Stimulated activated naive CD4-positive, alpha-beta T cell (primary cell): ENCODE results near the gene CUL4A.
A peak's percentile ranks its signal among the peaks of the same experiment; 100 is the strongest.
"Not testable (repeated sequence)": the region's sequence is repeated elsewhere in the genome, so short reads cannot be mapped to it uniquely, and the experiment has no call there.

Experiments used
- DNase-seq, 6 experiments: peaks; one replicate each; lab custom pipeline; 2025; lab: John Stamatoyannopoulos, UW

CUL4A gene

GRCh38 chr13:113209336-113209758 is at the start of gene CUL4A:
Gene CUL4A (plus strand): TSS chr13:113209613. CDS start chr13:113209628, 15 bp downstream.
- DNase-seq = peak; percentile 53 to 79 (median 68)

- no peak for DNase-seq
Measured at GRCh38 chr13:113159701-113160100, 49.7 kb upstream of the CUL4A start.

- no peak for DNase-seq
Measured at GRCh38 chr13:113160983-113161382, 48.4 kb upstream of the CUL4A start.

- DNase-seq = no peak
Measured at GRCh38 chr13:113161433-113161832, 48.0 kb upstream of the CUL4A start.

- DNase-seq = not testable (repeated sequence)
Measured at GRCh38 chr13:113161975-113162374, 47.4 kb upstream of the CUL4A start.

GRCh38 chr13:113162783-113163685 is 46.4 kb upstream of the CUL4A start:
- peak in 2 of 6 experiments; percentile 22 to 32 for DNase-seq

- no peak for DNase-seq
Measured at GRCh38 chr13:113164492-113164891, 44.9 kb upstream of the CUL4A start.

- DNase-seq = no peak
Measured at GRCh38 chr13:113166266-113166665, 43.1 kb upstream of the CUL4A start.

GRCh38 chr13:113166681-113167080 is 42.7 kb upstream of the CUL4A start:
- DNase-seq = no peak

- DNase-seq = no peak
Measured at GRCh38 chr13:113167155-113167554, 42.3 kb upstream of the CUL4A start.

GRCh38 chr13:113167575-113167974 is 41.8 kb upstream of the CUL4A start:
- DNase-seq = no peak

- no peak for DNase-seq
Measured at GRCh38 chr13:113168211-113168610, 41.2 kb upstream of the CUL4A start.

GRCh38 chr13:113169277-113170272 is 39.8 kb upstream of the CUL4A start:
- no peak for DNase-seq

- no peak for DNase-seq
Measured at GRCh38 chr13:113170511-113170910, 38.9 kb upstream of the CUL4A start.

GRCh38 chr13:113171250-113172125 is 37.9 kb upstream of the CUL4A start:
- DNase-seq = no peak

GRCh38 chr13:113172419-113172926 is 36.9 kb upstream of the CUL4A start:
- no peak for DNase-seq

- DNase-seq = peak in 2 of 6 experiments; percentile 10 to 30
Measured at GRCh38 chr13:113176280-113176679, 33.1 kb upstream of the CUL4A start.

GRCh38 chr13:113176822-113177221 is 32.6 kb upstream of the CUL4A start:
- DNase-seq = no peak

GRCh38 chr13:113178070-113178895 is 31.1 kb upstream of the CUL4A start:
- DNase-seq = no peak

- no peak for DNase-seq
Measured at GRCh38 chr13:113178896-113179167, 30.6 kb upstream of the CUL4A start.
